GM21447 (cell line): Measurements from ENCODE around the gene ZRANB2.

Source experiments
- ATAC-seq: cut with Tn5 transposase; IDR thresholded peaks from one replicate; pipeline ENCODE4 v1.9.1; 2021; ENCODE audit not compliant: unreplicated experiment

The ZRANB2 gene, protein sequence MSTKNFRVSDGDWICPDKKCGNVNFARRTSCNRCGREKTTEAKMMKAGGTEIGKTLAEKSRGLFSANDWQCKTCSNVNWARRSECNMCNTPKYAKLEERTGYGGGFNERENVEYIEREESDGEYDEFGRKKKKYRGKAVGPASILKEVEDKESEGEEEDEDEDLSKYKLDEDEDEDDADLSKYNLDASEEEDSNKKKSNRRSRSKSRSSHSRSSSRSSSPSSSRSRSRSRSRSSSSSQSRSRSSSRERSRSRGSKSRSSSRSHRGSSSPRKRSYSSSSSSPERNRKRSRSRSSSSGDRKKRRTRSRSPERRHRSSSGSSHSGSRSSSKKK

DNA sequence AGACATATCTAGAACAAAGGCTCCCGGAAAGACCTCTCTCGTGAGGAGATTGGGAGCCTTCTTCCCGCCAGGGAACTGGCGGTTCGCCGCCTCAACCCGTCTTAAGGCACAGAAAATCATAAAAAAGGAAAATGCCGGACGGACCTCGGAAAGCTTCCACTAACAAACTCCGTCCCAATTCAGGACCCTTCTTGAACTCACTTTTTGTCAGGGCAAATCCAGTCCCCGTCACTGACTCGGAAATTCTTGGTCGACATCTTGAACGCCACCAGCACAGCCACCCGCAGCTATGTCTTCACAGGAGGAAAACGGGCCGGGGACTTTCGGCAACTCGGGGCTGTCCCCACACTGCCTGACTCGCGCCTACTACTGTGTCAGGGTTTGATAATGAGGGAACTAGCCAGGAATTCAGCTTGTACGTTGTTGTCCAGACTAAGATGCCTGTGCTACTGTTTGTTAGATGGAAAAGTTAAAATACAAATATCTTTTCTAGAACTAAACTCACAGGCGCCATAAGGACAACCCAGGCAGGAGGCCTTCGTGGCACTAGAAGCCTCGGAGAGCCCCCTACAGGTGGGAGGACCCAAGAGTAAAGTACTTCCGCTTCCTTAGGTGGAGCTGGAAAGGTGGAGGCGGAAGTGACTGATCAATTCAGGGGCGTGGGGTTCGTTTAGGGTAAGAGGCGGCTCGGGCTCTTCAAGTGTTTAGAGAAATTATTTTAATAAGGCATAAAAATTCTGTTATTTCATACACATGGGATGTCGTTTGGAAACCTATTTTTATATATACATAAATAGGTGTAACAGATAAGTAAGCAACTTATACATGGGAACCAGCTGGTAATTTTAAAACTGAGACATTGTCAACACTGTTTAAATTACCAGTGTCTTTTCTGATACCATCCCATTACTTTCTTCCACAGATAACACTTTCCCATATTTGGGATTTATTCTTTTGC is at the start of gene ZRANB2:
Gene ZRANB2, minus strand, starts transcription at position 297 of the 958 bp plus-strand sequence. Its CDS starts 40 bp downstream, at position 257.
- peak; percentile 99 for ATAC-seq

DNA sequence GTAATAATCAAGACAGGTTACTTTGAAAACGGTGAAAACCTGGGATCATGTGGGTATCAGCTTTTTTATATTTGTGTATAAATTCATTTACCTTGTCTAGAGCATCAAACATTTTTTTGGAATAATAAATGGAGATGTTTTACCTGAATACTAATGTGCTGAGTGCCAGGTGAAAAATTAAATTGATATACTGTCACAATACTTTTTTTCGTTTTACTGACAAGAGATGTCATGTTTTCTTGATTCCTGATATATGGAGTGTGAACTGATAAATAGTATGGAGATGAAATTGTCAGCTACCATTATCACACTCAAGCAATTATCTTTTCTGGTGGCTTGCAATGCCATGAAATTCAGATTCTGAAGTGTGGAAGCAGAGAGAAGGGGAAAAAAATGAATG is 47.2 kb upstream of the ZRANB2 start:
- no peak for ATAC-seq

DNA sequence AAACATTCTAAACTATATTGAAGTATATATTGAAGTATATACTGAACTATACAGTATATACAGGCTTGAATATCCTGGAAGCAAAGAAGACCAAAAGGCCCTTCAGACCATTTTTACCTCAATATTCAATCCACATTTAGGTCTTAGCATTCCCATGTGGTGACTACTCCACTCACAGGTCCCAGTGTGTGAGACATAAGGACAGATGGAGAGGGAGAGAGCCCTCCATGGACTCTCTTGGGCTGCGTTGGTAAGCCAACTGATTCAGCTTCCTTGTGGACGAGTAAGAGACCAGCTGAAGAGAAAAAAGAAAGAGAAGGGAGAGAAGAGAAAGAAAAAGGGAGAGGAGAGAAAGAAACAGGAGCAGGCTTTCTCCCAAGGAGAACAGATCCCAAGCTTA is 37.3 kb upstream of the ZRANB2 start:
- no peak for ATAC-seq

DNA sequence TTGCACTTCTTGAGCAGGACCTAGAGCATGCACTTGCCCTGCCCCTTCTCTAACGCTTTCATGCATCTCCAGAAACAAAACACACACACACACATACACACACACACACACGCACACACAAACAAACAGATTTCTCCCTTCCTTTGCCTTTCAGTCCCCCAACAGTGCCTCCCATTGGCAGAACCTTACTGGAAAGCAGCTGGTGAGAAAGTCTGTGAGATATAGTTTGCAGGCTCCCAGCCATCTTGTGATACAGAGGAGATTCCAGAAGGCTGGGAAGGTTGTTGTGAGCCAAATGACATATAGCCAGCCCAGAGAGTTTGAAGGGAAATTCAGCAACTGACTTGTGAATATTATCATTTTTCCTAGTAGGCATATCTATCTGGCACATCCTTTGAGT is 35.9 kb upstream of the ZRANB2 start:
- ATAC-seq = no peak

DNA sequence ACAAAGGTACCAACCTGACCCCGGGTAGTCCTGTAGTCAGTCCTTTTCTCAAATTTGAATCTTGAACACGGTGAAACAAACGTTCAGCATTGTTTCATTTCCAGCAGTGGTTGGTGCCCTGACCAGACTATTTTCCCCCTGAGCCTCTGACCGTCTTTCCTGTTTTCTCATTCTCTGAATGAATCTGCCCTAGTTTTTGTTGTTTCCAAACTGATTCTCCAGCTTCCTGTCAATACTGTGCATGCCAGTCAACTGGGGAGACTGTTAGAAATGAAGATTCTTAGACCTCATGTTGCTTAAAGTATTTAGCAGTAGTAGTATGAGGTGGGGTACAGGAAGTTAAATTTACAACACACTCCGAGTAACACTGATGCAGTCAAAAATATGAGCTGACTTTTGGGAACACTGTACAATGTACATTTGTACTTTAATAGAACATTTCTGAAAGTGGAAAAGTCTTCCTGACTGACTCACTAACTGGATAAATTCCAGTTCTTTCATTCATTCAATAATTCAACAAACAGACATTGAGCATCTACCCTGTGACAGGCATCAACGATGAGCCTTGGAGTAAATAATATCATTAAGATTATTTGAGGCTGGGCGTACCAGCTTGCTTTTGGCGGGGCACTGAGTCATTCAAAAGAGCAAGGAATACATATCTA is 26.0 kb upstream of the ZRANB2 start:
- no peak for ATAC-seq

DNA sequence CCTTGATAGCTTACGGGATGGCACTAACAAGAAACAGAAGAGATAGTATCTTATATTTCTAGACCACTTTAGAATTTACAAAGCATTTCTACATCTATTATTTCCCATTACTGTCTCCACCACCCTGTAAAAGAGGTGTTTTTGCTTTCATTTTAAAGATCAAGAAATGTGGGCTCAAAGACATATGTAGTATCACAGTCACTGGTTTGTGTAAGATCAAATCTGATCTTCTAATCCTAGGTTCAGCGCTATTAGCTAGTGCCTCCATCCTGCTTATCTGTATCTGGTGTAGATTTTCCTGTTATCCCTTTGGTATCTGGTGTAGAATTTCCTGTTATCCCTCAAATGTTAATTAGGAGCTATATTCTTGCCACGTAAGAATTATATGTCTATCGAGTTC is 23.6 kb upstream of the ZRANB2 start:
- no peak for ATAC-seq

DNA sequence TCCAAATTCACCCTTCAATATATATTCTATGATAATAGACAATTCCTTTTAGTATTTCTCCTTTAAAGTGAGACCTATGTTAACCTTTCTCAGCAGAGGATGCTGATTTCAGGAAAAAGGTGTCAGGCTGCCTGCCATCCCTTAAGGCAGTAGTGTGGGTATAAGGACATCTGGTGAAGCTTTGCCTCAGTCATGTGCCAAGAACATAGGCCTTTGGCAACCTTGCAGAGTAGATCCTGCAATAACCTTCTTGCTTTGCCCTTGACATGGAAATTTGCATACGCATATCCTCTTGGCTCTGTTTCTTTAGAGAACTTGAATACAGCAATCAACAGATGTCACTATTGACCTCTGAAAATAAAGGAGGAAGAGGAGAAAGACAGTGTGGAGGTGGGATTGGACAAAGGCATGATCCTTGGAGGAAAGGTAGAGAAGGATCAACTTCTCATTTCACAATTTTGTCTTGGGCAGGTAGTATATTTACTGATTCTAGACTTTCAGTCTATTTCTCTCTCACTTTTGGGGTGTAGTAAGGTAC is 21.1 kb upstream of the ZRANB2 start:
- ATAC-seq = no peak

DNA sequence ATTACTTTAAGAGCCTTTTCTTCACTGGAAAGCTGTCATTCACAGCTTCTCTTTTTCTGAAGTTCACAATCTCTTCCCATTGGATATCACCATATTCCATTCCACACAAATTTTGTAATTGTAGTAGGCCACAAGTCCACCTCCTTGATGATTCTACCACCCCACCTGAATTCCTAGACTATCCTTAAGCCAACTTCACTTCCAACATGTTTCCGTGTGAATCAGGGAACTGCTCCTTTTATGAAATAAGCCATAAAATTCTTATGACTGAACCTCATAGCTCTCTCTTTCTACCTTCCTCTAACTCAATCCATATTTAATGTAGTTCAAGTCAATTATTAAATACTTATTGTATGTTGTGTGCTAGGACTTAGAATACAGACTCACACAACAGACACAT is 16.6 kb upstream of the ZRANB2 start:
- no peak for ATAC-seq

DNA sequence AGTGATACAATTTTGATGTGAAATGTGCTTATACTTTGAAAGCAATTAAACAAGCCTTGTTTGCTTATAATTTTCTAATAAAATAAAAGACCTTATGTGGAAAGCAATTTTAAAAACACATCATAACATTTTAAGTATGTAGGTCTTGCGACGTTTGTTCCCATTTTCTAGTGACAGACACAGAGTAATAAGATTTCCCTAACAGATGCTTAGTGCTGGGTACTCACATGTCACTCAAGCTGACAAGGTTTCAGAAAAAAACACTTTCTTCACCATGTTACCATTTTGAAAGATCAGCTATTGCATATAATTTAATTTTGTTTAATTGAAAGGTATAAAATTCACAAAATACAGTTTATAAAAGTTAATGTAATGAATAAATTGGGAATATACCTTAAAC is 14.1 kb upstream of the ZRANB2 start:
- ATAC-seq = no peak

DNA sequence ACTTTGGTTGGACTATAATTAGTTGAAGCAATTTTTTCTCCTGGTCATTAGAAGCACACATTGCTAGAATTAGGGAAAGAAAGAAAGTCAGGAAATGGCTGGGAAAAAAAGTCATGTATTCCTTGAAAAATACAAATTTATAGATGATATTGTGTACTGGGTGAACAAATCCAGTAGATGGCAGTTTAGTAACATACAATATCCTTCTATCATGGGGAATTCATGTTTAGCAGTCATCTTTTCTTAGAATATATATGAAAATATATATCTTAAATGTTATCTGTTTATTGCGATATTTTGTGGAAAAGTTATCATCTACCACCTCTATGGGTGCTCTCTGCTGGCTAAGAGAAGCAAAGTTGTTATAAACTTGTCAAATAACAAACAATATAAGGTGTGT is 13.1 kb upstream of the ZRANB2 start:
- ATAC-seq = no peak

DNA sequence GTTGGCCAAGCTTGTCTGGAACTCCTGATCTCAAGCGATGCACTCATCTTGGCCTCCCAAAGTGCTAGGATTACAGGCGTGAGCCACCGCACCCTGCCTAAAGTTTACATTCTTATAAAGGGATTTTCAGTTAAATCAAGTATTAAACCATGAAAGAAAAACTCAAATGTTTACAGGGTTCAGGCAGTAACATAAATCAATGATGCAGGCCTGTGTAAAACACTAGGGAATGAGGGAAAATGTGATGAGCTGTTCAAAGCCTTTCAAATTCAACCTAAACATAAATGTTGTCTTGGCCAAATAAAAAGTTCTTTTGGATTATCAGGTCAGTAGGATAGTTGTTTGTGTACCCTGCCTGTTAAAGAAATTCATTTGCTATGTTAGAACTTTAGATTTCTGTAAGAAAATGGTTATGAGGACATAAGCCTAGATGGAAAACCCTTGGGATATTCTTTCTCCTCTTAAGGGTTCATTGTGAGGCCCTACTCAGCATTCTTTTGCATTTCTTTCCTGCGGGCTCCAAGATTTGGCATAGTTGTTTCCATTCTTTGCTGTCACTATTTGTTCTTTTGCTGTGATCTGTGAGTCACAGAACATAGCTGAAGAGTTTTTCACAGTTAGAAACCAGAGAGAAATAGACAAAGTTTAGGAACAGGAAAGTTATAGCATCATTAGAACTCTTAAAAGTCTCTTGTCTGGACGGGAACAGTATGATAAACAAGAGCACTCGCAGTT is 8.9 kb upstream of the ZRANB2 start:
- no peak for ATAC-seq

DNA sequence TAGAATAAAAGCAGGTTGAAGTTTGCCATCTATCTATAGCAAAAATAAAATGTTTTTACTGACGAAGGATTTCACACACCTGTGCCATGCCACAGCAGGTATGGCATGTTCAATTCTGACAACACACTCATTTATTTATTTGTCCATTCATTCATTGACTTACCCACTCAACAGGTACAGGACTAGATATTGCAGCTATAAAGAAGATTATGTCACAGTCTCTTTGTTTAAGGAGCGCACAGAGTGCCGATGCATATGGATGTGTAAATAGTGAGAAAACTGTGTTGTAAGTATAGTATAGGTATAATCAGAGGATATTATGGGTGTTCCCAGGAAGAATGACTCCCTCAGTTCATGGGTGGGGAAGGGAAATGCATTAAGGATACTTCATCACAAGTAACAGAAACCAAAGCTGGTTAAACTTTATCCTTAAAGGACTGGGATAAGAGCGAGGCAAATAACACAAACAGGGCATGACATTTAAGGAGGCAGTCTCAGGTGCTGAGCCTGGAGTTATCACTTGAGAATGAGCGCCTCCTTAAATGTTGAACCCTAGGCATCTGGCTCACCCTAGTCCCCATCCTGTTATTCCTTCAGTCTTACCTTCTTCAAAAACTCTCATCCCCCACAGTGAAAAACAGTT is 7.9 kb upstream of the ZRANB2 start:
- ATAC-seq = no peak

DNA sequence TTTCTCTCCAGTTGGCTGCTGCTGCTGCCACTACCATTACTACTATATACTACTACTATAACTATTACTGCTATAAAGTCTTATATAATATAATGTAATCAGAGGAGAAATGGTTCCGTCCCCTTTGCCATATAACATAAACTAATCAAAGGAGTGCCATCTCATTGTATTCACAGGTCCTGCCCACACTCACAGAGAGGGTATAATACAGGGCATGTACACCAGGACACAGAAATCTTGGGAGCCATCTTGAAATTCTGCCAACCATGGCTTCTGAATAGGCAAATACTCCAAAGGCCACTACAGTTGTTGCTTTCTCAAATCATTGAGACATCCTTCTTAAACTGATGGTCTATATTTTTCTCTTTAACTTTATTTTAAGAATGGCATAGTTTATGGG is 6.9 kb upstream of the ZRANB2 start:
- no peak for ATAC-seq

DNA sequence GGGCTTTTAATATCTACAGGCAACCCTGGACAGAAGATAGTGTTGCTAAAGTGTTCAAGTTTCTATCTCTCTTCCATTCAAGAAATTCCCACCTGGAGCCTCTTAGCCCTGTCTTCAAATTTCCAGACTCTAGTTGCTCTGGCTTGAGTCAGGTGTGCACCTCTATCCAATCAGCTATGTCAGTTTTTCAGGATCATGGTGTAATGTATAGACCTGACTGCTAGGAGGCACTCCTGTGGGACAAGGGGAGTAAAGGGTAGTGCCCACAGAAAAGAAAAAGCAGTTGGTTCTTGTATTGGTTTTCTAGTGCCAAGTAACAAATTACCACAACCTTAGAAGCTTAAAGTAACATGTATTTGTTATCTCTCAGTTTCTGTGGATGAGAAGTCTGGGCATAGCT is 6.2 kb upstream of the ZRANB2 start:
- ATAC-seq = no peak

DNA sequence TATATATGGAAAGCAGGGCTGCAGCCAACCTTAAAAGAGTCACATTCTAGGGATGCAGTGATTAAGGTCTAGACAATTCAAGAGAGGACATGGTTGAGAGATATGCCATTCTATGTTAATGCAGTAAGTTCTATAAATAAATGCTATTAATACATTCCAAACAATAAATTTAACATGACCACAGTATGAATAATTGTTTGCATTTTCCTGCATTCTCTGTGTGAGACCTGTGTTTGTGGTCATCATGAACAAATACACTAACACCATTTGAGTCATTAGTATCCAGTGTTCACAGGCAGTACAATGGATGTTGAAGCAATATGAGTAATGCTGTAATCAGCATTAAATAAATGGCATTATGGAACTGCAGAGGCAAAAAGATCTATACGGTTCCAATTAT is 5.5 kb upstream of the ZRANB2 start:
- no peak for ATAC-seq

DNA sequence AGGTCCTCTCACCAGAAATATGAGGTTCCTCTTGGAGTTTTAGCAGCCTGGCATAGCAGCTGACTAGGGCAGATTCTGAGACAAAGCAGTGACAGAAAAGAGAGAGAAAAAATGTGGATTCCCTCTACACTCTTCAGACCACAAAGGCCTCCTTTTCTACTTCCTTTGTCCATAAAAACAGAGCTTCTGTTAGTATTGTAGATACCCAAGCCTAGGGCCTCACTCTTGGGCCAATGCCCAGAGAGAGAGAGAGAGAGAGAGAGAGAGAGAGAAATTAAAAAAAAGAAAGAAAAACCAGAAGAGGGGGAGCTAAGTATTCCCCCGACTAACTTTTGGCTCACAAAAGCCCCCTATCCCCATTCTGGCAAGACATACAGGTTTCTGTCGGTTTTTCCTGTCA is 2.4 kb upstream of the ZRANB2 start:
- no peak for ATAC-seq

DNA sequence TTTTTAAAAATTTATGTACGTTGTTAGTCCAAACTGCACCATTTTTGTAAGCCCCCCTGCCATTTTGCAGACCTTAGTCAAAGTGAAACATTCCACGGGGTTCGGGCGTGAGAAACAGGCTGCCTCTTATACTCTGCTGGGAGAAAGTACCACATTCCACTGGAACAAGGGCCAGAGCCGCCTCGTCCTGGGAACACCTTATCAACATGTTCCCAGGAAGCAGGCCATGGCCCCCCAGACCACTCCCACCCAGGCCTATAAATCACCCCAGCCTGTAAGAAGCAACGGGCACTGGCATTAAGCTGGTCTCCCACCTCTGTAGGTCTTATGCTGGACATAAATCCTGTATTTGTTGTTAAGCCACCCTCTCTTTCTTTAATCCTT is 854 bp upstream of the ZRANB2 start:
- no peak for ATAC-seq

DNA sequence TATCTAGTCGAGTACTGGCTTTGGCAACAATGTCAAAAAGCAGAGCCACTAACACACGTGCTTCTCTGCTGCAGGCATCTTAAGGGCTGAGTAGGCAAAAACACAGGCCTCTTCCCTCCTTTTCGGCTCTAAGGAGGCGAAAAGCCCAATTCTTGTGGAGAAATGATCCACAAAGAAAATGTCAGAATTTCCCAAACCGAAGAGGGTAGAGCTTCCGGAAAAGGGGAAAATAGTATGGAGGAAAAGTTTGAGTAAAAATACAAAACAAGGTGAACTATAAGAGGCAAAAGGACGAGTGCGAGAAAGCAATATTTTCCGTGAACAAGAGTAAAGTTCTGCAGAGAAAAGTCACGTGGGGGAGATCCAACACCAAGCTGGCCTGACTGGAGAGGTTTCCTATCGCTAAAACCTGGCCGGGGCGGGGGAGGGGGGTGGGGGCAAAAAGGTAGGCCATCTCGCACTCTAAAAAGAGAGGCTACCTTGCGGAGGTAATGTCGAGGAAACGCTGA is 551 bp downstream of the ZRANB2 start:
- ATAC-seq = peak; percentile 10

DNA sequence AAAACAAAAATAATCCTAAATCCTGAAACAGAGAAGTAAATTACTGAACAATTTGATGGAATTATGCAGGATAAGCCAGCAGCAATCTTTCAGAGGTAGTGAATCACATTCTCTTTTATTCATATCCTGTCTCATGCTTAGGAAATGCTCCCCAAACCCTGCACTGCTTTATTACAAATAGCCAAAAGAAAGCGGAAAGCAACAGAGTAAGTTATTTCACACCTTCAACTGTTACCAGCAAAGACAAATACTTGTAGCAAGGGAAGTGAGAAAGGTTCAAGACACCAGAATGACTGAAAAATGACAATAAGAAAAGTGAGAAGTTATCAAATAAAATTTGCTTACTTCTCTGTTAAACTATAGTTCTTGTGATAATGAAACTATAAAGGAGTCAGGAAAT is 6.2 kb downstream of the ZRANB2 start:
- ATAC-seq = no peak

DNA sequence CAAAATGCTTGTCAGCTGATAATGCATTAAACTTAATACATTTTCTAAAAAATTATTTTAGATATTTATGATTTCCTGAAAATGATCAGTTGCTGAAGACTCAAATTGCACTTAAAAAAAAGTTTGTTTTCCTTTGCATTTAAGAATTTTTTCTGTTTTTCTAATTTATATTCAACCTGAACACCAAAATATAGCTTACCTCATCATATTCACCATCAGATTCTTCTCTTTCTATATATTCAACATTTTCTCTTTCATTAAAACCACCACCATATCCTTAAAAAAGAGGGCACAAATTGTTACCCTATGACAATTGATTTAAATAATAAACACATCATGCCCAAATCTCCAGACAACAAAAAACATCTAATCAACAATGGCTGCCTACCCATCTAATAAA is 8.6 kb downstream of the ZRANB2 start:
- ATAC-seq = no peak
